HepG2 (cell line): ENCODE measurements around the gene IGIP. TPM values are rescaled to one million over a fixed set of nuclear protein-coding genes. Genes with fewer than 3 reads are reported as not detected.
A peak's percentile ranks its signal among the peaks of the same experiment; 100 is the strongest.

Experiments used
- ARID3A ChIP-seq: IDR thresholded peaks from 2 replicates; pipeline ENCODE4 v1.6.1; 2012; ENCODE audit warnings: low read depth, low read length, improper control_type of control experiment
- HMG20B ChIP-seq: conservative IDR thresholded peaks from 2 replicates; pipeline ENCODE4 v1.6.1; 2016; ENCODE audit warnings: missing genetic modification reagents, missing compliant biosample characterization
- ISX ChIP-seq: sonication (generic); formaldehyde crosslinking; conservative IDR thresholded peaks from 2 replicates; pipeline ENCODE4 v1.5.0; 2020; ENCODE audit warnings: missing genetic modification reagents
- KAT2B ChIP-seq: fragments of 150-350 bp; IDR thresholded peaks from 2 replicates; pipeline ENCODE4 v1.6.1; 2014; ENCODE audit warnings: low read depth, low read length, borderline replicate concordance
- MTF1 ChIP-seq: sonication (generic); formaldehyde crosslinking; IDR thresholded peaks from 2 replicates; pipeline ENCODE4 v1.5.0; 2020; ENCODE audit warnings: missing genetic modification reagents
- PAXIP1 ChIP-seq: sonication (generic); formaldehyde crosslinking; conservative IDR thresholded peaks from 2 replicates; pipeline ENCODE4 v1.4.0; 2020; ENCODE audit warnings: mild to moderate bottlenecking, missing genetic modification reagents, moderate library complexity
- SP1 ChIP-seq, 2 experiments: fragments of 450-650 bp in 1 of 2; sonication (generic) in 1 of 2; formaldehyde crosslinking in 1 of 2; IDR thresholded peaks; 2 replicates each; pipeline versions ENCODE4 v1.4.0 to v1.6.1; 2016 to 2020; ENCODE audit warnings: missing genetic modification reagents in 1 of 2
- ZGPAT ChIP-seq: IDR thresholded peaks from 2 replicates; pipeline ENCODE4 v1.6.1; 2016; ENCODE audit warnings: mild to moderate bottlenecking
- ZNF124 ChIP-seq: sonication (generic); formaldehyde crosslinking; IDR thresholded peaks from 2 replicates; pipeline ENCODE4 v1.4.0; 2020; ENCODE audit warnings: missing genetic modification reagents
- ZNF44 ChIP-seq: sonication (generic); formaldehyde crosslinking; IDR thresholded peaks from 2 replicates; pipeline ENCODE4 v1.5.1; 2020; ENCODE audit warnings: mild to moderate bottlenecking, missing genetic modification reagents
- ZNF670 ChIP-seq: sonication (generic); formaldehyde crosslinking; IDR thresholded peaks from 2 replicates; pipeline ENCODE4 v1.8.0; 2022; ENCODE audit warnings: mild to moderate bottlenecking, missing genetic modification reagents, borderline replicate concordance
- ZNF780A ChIP-seq: sonication (generic); formaldehyde crosslinking; IDR thresholded peaks from 2 replicates; pipeline ENCODE4 v1.8.0; 2022; ENCODE audit warnings: mild to moderate bottlenecking, missing genetic modification reagents, moderate library complexity
- ZNF788 ChIP-seq: sonication (generic); formaldehyde crosslinking; IDR thresholded peaks from 2 replicates; pipeline ENCODE4 v1.5.0; 2020; ENCODE audit warnings: mild to moderate bottlenecking, missing genetic modification reagents, borderline replicate concordance
- polyA plus RNA-seq, 8 experiments: library from polyadenylated mRNA; depleted of rRNA in 3 of 8; stranded (reverse) in 7 of 8; unstranded in 1 of 8; fragments of >200 nt; fragmentation: Illumina TruSeq in 4 of 8; extraction: Trizol in 4 of 8; gene quantifications; 2 replicates each; pipeline versions ENCODE4 v1.2.1 to v1.2.3, GENCODE V29; 2011 to 2016; ENCODE audit warnings: low read depth in 4 of 8, missing spikeins in 1 of 8, mixed read lengths in 1 of 8; ENCODE audit not compliant: insufficient read depth in 1 of 8
- total RNA-seq, 5 experiments: library from RNA; depleted of rRNA; stranded (reverse); fragments of >200 nt; fragmentation: Illumina TruSeq; extraction: Trizol; gene quantifications; 2 replicates each; pipeline ENCODE4 v1.2.3, GENCODE V29; 2016; ENCODE audit warnings: low read depth in 1 of 5
- TF ChIP-seq, protein P1 (sequence below): IDR thresholded peaks from 2 replicates; pipeline ENCODE4 v1.6.1; 2016; ENCODE audit warnings: missing compliant biosample characterization, missing genetic modification reagents, borderline replicate concordance

Gene IGIP
- total and polyA plus RNA-seq, 2 of the 13 experiments (the other 11 are each of a cell fraction or from before 2014, with no cell fraction given): 1.7 to 2.1 TPM

- peak; percentile 22; the same call in 1 of the 2 replicates for TF ChIP-seq PAXIP1 (CRISPR knock-in tag)
- TF ChIP-seq, protein P1, sequence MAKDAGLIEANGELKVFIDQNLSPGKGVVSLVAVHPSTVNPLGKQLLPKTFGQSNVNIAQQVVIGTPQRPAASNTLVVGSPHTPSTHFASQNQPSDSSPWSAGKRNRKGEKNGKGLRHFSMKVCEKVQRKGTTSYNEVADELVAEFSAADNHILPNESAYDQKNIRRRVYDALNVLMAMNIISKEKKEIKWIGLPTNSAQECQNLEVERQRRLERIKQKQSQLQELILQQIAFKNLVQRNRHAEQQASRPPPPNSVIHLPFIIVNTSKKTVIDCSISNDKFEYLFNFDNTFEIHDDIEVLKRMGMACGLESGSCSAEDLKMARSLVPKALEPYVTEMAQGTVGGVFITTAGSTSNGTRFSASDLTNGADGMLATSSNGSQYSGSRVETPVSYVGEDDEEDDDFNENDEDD: peak; percentile 77; the same call in 1 of the 2 replicates
- peak; percentile 94 for TF ChIP-seq ZGPAT
- TF ChIP-seq ZNF44 (CRISPR knock-in tag): no peak
- no peak for TF ChIP-seq SP1 (IDR thresholded peaks at IDR 0.05)
- peak; percentile 55 for TF ChIP-seq SP1 (CRISPR knock-in tag; IDR thresholded peaks at IDR 0.05)
- no peak for TF ChIP-seq ISX (CRISPR knock-in tag)
- no peak for TF ChIP-seq KAT2B
- peak; percentile 39; the same call in 1 of the 2 replicates for TF ChIP-seq ZNF124 (CRISPR knock-in tag)
- TF ChIP-seq HMG20B (CRISPR knock-in tag): peak; percentile 63; the same call in 1 of the 2 replicates
- 0 out of 2 replicates have a peak, but pooled peaks have one; percentile 50 for TF ChIP-seq ZNF780A (CRISPR knock-in tag)
- no peak for TF ChIP-seq ARID3A
- TF ChIP-seq MTF1 (CRISPR knock-in tag): no peak
- peak; percentile 66; the same call in 1 of the 2 replicates for TF ChIP-seq ZNF670 (CRISPR knock-in tag)
- peak; percentile 70 for TF ChIP-seq ZNF788 (CRISPR knock-in tag)
Observed at GRCh38 chr5:140107312-140108092, 18.2 kb upstream of the IGIP start (continued).
